ENCODE measurements around the gene DNAAF5.
"Not testable (repeated sequence)": the region's sequence is repeated elsewhere in the genome, so short reads cannot be mapped to it uniquely, and the experiment has no call there.

Gene DNAAF5

DNA sequence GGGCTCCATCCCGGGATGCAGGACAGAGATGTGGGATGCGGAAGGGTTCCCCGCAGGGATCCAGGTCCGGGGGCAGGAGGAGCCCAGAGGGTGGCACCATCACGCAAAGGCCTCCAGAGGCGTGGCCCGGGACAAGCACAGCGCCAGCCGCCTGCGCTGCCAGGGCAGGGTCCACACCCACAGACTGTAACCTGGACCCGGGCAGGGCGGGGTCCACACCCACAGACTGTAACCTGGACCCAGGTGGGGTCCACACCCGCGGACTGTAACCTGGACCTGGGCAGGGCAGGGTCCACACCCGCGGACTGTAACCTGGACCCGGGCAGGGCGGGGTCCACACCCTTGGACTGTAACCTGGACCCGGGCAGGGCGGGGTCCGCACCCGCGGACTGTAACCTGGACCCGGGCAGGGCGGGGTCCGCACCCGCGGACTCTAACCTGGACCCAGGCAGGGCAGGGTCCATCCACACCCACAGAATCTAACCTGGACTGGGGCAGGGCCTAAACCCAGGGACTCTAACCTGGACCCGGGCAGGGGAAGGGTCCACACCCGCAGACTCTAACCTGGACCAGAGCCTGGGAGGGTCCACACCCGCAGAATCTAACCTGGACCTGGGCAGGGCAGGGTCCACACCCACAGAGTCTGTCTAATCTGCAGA lies 68.3 kb downstream of the DNAAF5 start:
- no peak for TF ChIP-seq POLR2A (IDR thresholded peaks at IDR 0.05; ENCODE audit: low read depth, low read length)
- FAIRE-seq = no peak
- DNase-seq (ENCODE audit: insufficient read length, low spot score) = no peak

DNA sequence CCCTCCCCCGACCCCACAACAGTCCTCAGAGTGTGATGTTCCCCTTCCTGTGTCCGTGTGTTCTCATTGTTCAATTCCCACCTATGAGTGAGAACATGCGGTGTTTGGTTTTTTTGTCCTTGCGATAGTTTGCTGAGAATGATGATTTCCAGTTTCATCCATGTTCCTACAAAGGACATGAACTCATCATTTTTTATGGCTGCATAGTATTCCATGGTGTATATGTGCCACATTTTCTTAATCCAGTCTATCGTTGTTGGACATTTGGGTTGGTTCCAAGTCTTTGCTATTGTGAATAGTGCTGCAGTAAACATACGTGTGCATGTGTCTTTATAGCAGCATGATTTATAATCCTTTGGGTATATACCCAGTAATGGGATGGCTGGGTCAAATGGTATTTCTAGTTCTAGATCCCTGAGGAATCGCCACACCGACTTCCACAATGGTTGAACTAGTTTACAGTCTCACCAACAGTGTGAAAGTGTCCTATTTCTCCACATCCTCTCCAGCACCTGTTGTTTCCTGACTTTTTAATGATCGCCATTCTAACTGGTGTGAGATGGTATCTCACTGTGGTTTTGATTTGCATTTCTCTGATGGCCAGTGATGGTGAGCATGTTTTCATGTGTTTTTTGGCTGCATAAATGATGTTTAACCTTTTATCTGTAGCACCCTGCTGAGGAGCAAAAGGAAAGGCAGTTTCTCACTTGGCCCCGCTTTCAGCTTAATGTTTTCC lies 70.1 kb downstream of the DNAAF5 start:
- not testable (repeated sequence) for DNase-seq (ENCODE audit: insufficient read length, low spot score); FAIRE-seq

DNA sequence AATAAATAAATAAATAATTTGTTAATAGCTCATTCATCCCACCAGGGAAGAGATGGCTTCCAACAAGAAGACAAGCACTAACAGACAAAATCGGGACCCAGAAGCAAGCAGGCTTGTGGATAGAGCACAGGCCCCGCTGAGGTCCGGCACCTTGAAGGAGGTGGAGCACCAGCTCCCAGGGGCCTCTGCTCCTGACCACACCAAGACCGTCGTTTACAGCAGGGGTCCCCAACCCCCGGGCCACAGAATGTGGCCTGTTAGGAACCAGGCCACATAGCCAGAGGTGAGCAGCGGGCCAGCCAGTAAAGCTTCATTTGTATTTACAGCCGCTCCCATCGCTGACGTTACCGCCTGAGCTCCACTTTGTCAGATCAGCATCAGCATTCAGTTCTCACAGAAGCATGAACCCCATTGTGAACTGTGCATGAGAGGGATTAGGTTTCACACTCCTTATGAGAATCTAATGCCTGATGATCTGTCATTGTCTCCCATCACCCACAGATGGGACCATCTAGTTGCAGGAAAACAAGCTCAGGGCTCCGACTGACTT lies 72.5 kb downstream of the DNAAF5 start:
- TF ChIP-seq POLR2A (IDR thresholded peaks at IDR 0.05; ENCODE audit: low read depth, low read length) = no peak
- FAIRE-seq = no peak
- no peak for DNase-seq (ENCODE audit: insufficient read length, low spot score)

GRCh38 chr7:800692-801091 lies 74.2 kb downstream of the DNAAF5 start:
- FAIRE-seq (no peak), DNase-seq (ENCODE audit: insufficient read length, low spot score) (no peak)
- no peak for TF ChIP-seq POLR2A (IDR thresholded peaks at IDR 0.05; ENCODE audit: low read depth, low read length)

DNA sequence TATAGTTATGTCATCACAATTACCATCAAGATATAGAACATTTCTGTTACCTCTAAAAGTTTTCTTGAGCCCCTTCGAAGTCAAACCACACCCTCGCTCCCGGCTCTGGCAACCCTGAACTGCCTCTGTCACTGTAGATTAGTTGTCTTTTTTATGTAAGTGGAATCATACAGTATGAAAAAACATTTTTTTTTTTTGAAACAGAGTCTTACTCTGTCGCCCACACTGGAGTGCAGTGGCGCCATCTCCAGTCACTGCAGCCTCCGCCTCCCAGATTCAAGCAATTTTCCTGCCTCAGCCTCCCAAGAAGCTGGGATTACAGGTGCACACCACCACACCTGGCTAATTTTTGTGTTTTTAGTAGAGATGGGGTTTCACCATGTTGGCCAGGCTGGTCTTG lies 74.9 kb downstream of the DNAAF5 start:
- FAIRE-seq; DNase-seq (ENCODE audit: insufficient read length, low spot score): not testable (repeated sequence)

DNA sequence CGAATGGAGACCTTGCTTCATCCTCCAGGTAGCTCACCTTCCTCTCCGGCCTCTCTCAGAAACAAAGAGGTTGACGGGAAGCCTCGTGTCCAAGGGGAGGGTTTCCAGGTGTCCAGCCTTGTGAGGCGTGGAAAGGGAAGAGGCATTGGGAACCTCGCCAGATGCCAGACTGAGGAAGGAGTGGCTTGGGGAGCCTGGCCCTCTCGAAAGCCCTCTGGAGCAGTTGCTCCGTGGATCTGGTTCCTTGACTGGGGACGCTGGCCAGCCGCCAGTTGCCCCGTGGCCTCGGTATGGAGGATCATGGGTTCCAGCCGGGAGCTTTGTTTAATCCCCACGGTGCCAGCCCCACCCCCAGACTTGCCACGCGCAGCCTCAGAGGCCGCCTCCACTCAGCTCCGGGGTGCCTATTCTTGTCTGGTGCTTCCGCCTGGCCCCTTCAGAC lies 75.5 kb downstream of the DNAAF5 start:
- TF ChIP-seq POLR2A (IDR thresholded peaks at IDR 0.05; ENCODE audit: low read depth, low read length) = no peak
- DNase-seq (ENCODE audit: insufficient read length, low spot score) = no peak

DNA sequence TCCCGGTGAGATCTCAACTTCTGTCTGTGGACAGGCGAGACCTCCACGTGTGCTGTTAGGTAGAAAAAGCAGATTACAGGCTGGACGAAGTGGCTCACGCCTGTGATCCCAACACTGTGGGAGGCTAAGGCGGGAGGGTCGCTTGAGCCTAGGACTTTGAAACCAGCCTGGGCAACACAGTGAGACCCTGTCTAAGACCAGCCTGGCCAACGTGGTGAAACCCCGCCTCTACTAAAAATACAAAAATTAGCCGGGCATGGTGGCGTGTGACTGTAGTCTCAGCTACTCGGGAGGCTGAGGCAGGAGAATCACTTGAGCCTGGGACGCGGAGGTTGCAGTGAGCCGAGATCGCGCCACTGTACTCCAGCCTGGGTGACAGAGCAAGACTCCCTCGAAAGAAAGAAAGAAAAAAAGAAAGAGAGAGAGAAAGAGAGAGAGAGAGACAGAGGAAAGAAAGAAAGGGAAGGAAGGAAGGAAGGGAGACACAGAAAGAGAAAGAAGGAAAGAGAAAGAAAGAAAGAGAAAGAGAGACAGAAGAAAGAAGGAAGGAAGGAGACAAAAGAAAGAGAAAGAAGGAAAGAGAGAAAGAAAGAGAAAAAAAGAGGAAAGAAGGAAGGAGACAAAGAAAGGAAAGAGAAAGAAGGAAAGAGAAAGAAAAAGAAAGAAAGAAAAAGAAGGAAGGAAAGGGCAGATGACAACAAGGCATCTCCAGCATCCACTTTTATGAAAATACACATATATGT lies 76.2 kb downstream of the DNAAF5 start:
- no peak for TF ChIP-seq POLR2A (IDR thresholded peaks at IDR 0.05; ENCODE audit: low read depth, low read length)
- FAIRE-seq (no peak), DNase-seq (ENCODE audit: insufficient read length, low spot score) (no peak)

More for the DNA sequence above, 75.5 kb downstream of the DNAAF5 start:
- no peak for FAIRE-seq

DNA sequence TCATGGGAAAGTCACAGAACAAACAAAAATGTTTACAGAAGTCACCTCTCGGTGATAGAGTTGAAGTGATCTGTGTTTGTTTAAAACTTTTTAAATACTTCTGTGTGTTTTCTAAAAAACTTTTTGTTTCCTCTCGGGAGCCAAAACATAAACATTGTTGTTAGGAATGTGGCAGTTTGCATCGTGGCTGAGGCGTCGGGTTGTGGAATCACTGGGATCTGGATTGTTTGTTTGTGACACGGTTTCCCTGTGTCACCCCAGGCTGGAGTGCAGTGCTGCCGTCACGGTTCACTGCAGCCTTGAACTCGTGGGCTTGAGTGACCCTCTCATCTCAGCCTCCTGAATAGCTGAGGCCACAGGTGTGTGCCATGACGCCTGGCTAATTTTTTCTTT lies 76.7 kb downstream of the DNAAF5 start:
- FAIRE-seq = no peak
- DNase-seq (ENCODE audit: insufficient read length, low spot score) = no peak
- no peak for TF ChIP-seq POLR2A (IDR thresholded peaks at IDR 0.05; ENCODE audit: low read depth, low read length)

DNA sequence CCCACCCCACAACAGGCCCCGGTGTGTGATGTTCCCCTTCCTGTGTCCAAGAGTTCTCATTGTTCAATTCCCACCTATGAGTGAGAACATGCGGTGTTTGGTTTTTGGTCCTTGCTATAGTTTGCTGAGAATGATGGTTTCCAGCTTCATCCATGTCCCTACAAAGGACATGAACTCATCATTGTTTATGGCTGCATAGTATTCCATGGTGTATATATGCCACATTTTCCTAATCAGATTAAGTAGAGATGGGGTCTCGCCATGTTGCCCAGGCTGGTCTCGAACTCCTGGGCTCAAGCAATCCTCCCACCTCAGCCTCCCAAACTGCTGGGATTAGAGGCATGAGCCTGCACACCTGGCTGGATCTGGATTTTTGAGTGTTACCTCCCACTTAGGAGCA lies 77.3 kb downstream of the DNAAF5 start:
- FAIRE-seq; DNase-seq (ENCODE audit: insufficient read length, low spot score): not testable (repeated sequence)

DNA sequence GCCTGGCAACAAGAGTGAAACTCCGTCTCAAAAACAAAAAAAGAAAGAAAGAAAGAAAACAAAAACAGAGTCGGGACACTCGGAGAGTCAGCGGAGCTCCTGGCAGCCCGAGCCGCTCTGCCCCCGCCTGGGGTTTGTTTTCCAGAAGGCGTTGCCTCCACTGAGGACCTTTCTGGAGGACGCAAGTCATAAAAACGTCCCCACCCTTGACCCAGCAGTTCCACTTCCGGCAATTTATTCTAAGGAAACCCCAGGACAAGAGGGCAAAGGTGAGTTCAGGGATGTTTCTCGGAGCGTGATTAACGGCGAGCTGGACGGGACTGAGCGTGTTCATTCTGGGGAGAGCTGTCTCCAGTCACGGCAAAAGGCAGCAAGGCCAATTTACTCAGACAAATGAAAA lies 78.8 kb downstream of the DNAAF5 start:
- FAIRE-seq (no peak), DNase-seq (ENCODE audit: insufficient read length, low spot score) (no peak)
- TF ChIP-seq POLR2A (IDR thresholded peaks at IDR 0.05; ENCODE audit: low read depth, low read length) = no peak

- no peak for TF ChIP-seq POLR2A (IDR thresholded peaks at IDR 0.05; ENCODE audit: low read depth, low read length)
- DNase-seq (ENCODE audit: insufficient read length, low spot score) (no peak), FAIRE-seq (no peak)
These were observed 89.1 kb downstream of the DNAAF5 start for GRCh38 chr7:815284-816216.

- DNase-seq (ENCODE audit: insufficient read length, low spot score) = peak; percentile 100
- peak; percentile 90 for TF ChIP-seq POLR2A (IDR thresholded peaks at IDR 0.05; ENCODE audit: low read depth, low read length)
- no peak for FAIRE-seq
These were observed 89.8 kb downstream of the DNAAF5 start for GRCh38 chr7:816300-816750.
